Glutamatergic neuron (in vitro differentiated cells): Measurements from ENCODE around the gene ZNF75A. TPM values are rescaled to one million over a fixed set of nuclear protein-coding genes. Genes with fewer than 3 reads are reported as not detected.

Experiments used
- DNase-seq: peaks from one replicate; pipeline ENCODE4 v3.0.0; 2022
- H3K27ac Mint-ChIP-seq: one replicate; pipeline ENCODE4 v1.8.0; 2020; ENCODE audit warnings: mild to moderate bottlenecking, mixed read lengths, inconsistent platforms; ENCODE audit not compliant: unreplicated experiment
- H3K27me3 Mint-ChIP-seq: one replicate; pipeline ENCODE4 v1.8.0; 2020; ENCODE audit warnings: mild to moderate bottlenecking, moderate library complexity, mixed read lengths, inconsistent platforms; ENCODE audit not compliant: unreplicated experiment
- H3K36me3 Mint-ChIP-seq: one replicate; pipeline ENCODE4 v1.8.0; 2020; ENCODE audit warnings: mild to moderate bottlenecking, mixed read lengths, inconsistent platforms; ENCODE audit not compliant: unreplicated experiment
- H3K4me1 Mint-ChIP-seq: one replicate; pipeline ENCODE4 v1.8.0; 2020; ENCODE audit warnings: mild to moderate bottlenecking, low read depth, mixed read lengths, inconsistent platforms; ENCODE audit not compliant: unreplicated experiment
- H3K4me3 Mint-ChIP-seq: one replicate; pipeline ENCODE4 v1.8.0; 2020; ENCODE audit warnings: mild to moderate bottlenecking, mixed read lengths, inconsistent platforms; ENCODE audit not compliant: unreplicated experiment
- H3K9me3 Mint-ChIP-seq: one replicate; pipeline ENCODE4 v1.8.0; 2020; ENCODE audit warnings: mild to moderate bottlenecking, moderate library complexity, mixed read lengths, inconsistent platforms; ENCODE audit not compliant: unreplicated experiment
- total RNA-seq: library from RNA; stranded (reverse); fragmentation: NEBNext Ultra II Directional; extraction: Animal tissue kit (Norgen Biotek cat#: 25700); gene quantifications from one replicate; pipeline ENCODE4 v1.2.1, GENCODE V29; 2021; ENCODE audit not compliant: unreplicated experiment
- TF ChIP-seq, protein P1 (sequence below): fragments of 200-600 bp; sonication (generic); IDR thresholded peaks from one replicate; pipeline ENCODE4 v1.5.0; 2021; ENCODE audit not compliant: partially characterized antibody, unreplicated experiment

ZNF75A gene
- total RNA-seq, 1 donor from 2014 or later: 62.4 TPM

DNA sequence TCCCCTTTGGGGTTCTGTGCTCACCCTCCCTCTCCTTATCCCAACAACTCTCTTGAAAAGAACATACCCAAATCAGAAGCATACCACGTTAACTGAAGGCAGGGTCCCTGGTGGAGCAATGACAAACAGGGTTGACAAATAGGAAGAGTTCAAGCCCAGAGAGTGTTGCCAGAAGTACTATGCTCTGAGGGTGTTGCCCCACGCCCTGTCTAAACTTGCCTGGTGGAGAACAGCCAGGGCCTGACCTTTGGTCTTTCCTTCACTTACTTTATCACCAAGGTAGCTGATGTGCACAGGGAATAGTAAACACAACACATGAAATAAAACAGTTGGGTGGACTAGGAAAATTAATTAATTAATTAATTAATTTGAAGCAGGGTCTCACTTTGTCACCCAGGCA lies 23.3 kb downstream of the ZNF75A start:
- H3K4me1 Mint-ChIP-seq: no peaks in the 10 kb centered on the region
- H3K27ac Mint-ChIP-seq: no peak overlapping the region
- TF ChIP-seq, protein P1, sequence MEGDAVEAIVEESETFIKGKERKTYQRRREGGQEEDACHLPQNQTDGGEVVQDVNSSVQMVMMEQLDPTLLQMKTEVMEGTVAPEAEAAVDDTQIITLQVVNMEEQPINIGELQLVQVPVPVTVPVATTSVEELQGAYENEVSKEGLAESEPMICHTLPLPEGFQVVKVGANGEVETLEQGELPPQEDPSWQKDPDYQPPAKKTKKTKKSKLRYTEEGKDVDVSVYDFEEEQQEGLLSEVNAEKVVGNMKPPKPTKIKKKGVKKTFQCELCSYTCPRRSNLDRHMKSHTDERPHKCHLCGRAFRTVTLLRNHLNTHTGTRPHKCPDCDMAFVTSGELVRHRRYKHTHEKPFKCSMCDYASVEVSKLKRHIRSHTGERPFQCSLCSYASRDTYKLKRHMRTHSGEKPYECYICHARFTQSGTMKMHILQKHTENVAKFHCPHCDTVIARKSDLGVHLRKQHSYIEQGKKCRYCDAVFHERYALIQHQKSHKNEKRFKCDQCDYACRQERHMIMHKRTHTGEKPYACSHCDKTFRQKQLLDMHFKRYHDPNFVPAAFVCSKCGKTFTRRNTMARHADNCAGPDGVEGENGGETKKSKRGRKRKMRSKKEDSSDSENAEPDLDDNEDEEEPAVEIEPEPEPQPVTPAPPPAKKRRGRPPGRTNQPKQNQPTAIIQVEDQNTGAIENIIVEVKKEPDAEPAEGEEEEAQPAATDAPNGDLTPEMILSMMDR: no peak
- no peaks in the 10 kb centered on the region for H3K27me3 Mint-ChIP-seq
- H3K4me3 Mint-ChIP-seq: no peak overlapping the region
- peaks cover 4% of the 10 kb centered on the region for H3K9me3 Mint-ChIP-seq
- no peak for DNase-seq
- H3K36me3 Mint-ChIP-seq: no peaks in the 10 kb centered on the region

DNA sequence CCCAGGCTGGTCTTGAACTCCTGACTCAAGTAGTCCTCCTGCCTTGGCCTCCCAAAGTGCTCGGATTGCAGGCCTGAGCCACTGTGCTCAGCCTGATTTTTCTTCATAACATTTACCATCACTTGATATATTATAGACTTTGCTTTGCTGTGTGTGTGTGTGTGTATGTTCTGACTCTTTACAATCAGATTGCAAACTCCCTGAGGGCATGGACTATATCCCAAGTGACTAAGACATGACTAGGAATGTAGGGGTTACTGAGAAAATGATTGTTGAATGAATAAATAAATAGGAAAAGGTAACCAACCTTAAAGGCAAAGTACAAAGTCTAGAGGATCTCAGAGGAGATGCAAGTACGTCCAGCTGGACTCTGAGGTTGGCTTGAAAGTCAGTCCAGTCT lies 40.7 kb downstream of the ZNF75A start:
- no peak for DNase-seq
- Mint-ChIP-seq H3K4me3 (no peak overlapping the region), H3K9me3 (peaks cover 3% of the 10 kb centered on the region), H3K4me1 (no peaks in the 10 kb centered on the region), H3K27me3 (peaks cover 2% of the 10 kb centered on the region), H3K36me3 (no peaks in the 10 kb centered on the region), H3K27ac (no peak overlapping the region)
- TF ChIP-seq, protein P1: no peak

DNA sequence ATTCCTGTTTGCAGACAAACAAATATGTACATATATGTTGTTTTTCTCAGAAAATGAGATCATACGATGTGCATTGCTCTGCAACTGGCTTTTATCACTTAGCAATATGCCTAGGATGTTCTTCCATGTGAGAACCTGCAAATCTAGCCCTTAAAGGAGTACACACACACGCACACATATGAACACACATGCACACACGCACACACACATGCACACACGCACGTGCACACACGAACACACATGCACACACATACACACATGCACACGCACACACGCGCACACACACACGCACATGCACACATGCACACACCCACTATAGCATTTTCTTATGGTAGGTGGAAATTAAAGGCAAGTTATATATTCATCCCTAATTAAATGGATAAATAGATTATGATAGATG lies 42.3 kb downstream of the ZNF75A start:
- Mint-ChIP-seq H3K36me3 (no peaks in the 10 kb centered on the region), H3K27me3 (peaks cover 2% of the 10 kb centered on the region), H3K4me3 (no peak overlapping the region), H3K27ac (no peak overlapping the region), H3K9me3 (peaks cover 3% of the 10 kb centered on the region), H3K4me1 (no peaks in the 10 kb centered on the region)
- TF ChIP-seq, protein P1: no peak
- DNase-seq: no peak

DNA sequence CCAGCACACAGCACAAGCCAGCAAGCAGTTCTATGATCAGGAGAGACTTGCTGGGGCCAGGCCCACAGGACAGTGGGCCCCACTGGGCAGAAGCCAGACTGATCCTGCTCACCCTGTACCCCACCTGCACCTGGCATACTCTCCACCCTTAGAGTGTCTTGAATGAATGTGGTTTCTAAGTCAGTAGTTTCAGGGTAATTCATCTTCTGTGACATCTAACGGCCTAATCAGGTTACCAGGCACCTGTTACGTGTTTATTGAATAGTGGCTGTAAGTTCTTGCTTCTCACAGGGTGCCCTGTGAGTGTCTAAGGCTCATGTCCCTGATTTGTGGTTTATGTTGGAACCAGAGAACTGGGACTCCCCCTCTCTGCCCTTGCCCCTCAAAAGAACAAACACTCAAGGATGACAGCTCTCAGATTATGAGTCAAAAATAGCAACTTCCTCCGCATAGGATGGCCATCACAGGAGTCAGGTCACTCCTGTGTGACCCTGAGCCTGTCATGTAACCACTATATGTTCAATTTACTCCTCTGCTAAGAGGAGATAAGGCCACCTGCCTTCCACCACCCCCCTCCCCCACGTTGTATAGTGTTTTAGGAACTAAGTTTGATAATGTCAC lies 43.4 kb downstream of the ZNF75A start:
- no peaks in the 10 kb centered on the region for H3K36me3 Mint-ChIP-seq
- no peak overlapping the region for H3K27ac Mint-ChIP-seq
- H3K27me3 Mint-ChIP-seq: peaks cover 2% of the 10 kb centered on the region
- no peak for DNase-seq
- peaks cover 3% of the 10 kb centered on the region for H3K9me3 Mint-ChIP-seq
- no peak overlapping the region for H3K4me3 Mint-ChIP-seq
- TF ChIP-seq, protein P1: no peak
- no peaks in the 10 kb centered on the region for H3K4me1 Mint-ChIP-seq

DNA sequence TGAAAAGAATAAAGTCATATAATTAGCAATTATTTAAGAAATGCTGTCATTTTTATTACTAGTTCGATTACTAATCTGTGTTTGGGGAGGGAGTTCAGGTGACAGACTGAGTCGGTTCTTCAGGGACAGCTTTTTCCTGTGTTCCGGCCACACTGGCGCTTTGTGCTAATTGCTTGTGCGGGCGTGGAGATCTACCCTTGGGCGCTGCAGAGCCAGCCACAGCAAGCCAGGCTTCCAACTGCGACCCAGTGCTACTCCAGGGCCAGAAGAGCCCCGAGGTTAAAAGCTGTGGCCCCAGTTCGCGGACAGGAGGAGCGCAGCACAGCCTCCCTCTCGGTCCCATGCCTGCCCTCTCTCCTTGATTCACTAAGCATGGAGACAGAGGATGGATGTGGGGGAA lies 43.9 kb downstream of the ZNF75A start:
- Mint-ChIP-seq H3K27me3 (peaks cover 2% of the 10 kb centered on the region), H3K36me3 (no peaks in the 10 kb centered on the region), H3K9me3 (peaks cover 3% of the 10 kb centered on the region), H3K4me1 (no peaks in the 10 kb centered on the region), H3K27ac (no peak overlapping the region), H3K4me3 (no peak overlapping the region)
- TF ChIP-seq, protein P1: no peak
- DNase-seq: no peak
